Activated CD8-positive, alpha-beta memory T cell treated with anti-CD3 and anti-CD28 coated beads for 24 hours (primary cell): ENCODE data around the gene CTNS.

Experiments
- DNase-seq: peaks from one replicate; pipeline ENCODE4 v3.0.0-alpha.2; 2020

The CTNS gene

DNA sequence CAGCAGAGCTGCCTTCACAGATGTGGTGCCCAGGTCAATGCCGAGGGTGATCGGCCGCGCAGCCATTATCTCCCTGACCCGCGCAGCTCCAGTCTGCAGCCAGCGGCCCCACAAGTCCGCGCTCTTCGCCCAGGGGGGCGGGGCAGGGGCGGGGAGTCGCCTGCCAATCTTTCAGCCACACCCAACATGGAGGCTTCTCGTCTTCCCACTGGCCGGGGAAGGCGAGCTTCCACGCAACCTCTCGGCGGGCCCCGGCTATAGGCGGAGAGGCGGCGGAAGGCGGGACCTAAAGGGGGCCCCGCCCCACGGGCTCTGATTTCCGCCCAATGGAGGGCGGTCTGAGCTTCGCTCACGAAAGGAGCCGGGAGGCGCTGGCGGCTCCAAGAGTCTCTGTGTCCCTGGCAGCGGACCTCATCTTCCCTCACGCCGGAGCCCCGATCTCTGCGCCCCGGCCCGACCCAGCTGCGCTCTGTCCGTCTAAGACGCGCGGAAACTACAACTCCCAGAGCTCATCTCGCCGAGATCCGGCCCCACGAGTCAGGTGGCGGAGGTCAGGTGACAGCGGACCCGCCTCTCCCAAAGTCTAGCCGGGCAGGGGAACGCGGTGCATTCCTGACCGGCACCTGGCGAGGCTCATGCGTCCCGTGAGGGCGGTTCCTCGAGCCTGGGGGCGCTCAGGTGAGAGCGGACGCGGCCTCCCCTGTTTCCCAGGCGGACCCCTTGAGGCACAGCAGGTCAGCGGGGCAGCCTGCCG lies at the start of gene CTNS, which contains the start of gene SHPK:
CTNS (plus strand) TSS at position 607 of the 754 bp plus-strand sequence. CDS start 3,447 bp downstream, outside the sequence.
SHPK (minus strand) TSS at position 97 of the 754 bp plus-strand sequence; CDS start at position 66, 31 bp downstream.
- DNase-seq: peak; percentile 97

- DNase-seq: no peak
Observed at GRCh38 chr17:3589784-3590183, 46.8 kb upstream of the CTNS start.

DNA sequence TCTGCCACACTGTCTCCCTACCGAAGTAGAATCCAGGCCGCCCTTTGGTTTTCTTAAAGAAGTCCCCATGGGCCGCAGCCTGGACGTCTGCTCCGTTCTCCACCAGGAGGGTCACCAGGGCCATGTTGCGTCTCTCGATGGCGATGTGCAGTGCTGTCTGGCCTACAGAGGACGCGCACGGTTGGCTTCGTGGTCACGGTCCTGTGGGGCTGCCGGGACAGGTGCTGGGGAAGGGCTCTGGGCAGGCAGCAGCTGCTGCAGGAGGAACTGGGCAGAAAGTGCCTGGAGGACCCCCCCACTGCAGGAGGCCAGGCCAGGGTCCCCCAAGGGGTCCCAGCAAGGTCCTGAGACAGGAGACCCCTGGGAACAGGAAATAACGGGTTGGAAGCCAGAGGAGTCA lies 46.3 kb upstream of the CTNS start:
- DNase-seq: no peak

DNA sequence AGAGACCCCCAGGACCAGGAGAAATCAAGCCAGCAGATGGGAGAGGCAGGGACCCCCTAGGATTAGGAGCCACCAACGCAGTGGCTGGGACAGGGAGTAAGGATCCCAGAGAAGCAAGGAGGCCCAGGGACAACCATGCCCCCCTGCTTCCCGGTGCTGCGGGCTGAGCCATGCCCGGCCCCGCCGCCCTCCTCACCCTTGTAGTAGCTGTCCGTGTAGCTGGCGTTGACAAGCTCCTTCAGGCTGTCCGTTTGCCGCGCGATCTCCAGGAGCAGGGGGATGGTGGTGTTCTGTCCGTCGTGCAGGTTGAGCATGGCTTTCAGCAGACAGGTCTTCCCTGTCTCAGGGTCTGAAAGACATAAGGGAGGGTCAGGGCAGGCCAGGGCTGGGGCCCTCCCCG lies 45.8 kb upstream of the CTNS start:
- no peak for DNase-seq

GRCh38 chr17:3592216-3592860 lies 44.2 kb upstream of the CTNS start:
- DNase-seq: no peak

DNA sequence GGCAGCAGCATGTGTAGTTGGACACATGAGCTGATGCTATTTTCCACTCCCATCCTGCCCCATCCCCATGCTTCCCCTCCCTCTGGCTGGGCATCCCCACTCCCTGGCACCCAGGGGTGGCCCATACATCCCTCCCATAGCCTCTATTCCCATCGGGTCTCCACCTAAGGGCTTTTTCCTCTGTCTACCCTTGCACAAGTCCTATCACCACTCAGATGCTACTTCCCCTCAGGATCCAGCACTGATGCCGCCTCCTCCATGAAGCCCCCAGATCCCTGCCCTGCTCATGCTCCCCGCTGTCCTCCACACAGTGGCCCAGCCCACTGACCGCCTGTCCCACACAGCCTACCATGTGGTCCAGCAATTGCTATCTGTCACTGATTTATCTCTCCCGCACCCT lies 43.2 kb upstream of the CTNS start:
- no peak for DNase-seq

DNA sequence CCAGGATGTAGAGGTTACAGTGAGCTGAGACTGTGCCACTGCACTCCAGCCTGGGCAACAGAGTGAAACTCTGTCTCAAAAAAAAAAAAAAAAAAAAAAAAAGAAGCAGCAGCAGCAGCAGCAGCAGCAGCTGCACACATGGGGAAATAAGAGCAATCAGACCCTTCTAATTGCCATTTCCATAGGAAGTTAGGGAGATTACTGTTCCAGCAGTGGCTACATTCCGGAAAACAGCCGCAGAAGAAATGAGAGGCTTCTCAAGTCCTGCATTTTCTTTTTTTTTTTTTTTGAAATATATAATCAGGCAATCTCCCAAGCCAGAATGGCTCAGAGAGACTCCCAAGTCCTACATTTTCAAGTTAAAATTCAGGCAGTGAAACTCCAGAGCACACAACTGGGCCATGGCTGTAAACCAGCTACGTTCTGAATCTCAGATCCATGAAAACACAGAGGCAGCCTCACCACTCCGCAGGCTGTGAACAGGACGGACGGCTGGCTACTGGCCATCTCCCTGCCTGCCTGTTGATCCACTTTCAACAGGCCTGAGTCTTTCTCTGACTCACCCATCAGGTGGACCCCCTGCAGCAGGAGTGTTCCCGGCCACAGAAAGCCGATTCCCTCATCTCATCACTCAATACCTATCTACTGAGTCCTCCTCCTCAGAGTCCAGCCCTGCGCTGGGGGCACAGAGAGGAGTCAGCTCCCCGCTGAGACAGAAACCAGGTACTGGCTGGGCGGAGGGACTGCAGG lies 42.3 kb upstream of the CTNS start:
- no peak for DNase-seq

DNA sequence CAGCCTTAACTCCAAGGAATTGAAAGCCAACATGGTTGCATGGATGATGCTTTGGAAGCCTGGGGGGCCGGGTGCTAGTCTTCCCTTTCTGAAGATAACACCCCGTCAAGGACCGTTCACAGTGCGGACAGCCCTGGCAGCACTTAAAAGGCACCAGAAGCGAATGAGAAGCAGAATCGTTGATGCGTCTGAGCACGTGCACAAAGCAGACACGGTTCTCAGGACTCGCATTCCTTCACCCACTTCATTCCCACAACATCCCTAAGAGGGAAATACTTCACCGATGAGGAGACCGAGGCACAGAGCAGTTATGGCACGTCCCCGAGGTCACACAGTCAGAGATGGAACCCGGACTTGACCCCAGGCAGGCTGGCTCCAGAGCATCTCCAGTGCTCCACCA lies 41.6 kb upstream of the CTNS start:
- no peak for DNase-seq

DNA sequence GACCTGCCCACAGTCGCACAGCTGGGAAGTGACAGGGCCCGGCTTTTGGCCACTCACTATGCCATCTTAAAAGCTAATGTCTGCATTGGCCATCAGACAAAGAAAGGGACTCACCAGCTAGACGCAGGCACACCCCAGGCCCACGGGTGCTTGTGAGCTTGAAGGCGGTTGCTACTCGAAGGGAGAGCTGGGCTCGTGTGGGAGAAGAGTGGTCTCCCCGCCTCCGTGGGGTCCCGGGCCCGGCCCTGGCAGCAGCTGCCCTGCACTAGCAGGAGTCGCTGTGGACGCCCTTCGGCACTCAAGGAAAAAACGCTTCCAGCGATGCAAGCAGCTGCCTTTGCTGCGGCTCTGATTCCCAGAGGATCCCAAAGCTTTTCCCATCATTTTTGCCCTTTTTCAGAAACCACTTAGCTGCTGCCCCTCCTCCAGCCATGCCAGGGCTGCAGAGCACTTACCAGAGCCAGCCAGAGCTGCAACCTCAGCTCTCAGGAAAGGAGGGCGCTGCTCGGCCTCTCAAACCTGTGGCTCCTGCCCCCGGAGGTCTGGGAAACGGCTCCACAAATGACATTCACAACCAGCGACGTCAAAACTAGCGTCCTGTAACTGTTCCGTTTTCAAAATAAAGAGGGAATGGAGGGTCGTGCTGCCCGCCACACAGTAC lies 39.6 kb upstream of the CTNS start:
- no peak for DNase-seq

DNA sequence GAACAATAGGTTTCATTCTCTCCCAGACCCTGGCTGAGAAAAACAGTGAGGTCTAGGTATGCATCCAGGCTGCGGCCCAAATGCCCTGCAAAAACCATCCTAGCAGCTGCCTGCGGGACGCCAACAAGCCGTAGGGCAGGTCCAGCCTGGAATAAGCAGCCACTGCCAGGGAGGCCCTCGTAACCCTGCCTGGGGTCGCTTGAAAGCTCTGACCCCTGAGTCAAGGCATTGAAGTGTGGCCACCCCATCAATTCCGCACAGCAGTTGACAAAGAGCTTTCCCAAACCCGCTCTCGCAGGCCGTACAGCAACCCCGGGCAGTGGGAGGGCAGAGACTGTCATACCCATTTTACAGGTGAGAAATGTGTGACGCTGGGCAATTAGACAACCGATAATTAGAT lies 38.5 kb upstream of the CTNS start:
- DNase-seq: no peak

- DNase-seq: no peak
Observed at GRCh38 chr17:3600529-3601205, 35.9 kb upstream of the CTNS start.

- no peak for DNase-seq
Observed at GRCh38 chr17:3602499-3602898, 34.1 kb upstream of the CTNS start.

DNA sequence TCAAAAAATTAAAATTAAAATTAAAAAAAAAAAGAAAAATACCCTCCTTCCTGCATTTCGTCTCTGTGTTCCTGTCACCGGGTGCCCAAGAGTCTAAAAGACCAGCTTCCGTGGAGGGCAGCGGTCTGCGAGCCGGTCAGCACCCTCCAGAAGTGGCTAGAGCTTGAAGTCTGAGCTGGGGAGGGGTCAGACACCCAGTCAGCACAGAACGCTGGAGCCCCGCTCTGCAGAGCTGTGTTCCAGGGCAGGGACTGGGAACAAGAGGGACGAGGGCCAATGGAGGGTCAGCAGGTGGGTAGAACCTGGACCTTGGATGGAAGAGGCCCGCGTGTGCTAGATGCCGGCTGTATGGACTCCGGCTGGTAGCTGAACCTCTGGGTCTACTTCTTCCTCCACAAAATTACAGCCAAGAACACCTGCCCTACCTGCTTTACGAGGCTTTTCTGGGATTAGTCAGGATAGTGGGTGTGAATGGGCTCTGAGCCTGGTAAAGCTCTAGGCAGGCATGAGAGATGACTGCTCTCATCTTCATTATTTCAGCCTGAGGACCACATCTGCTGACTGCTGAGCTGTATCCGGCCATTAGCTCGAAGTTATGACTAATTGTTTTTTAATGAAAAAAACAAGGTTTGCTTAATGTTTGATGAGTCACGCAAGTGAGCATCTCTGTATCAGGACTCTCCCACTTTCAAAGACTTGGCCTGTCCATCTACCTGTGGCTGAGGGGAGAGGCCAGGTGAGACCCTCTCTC lies 33.3 kb upstream of the CTNS start:
- no peak for DNase-seq

DNA sequence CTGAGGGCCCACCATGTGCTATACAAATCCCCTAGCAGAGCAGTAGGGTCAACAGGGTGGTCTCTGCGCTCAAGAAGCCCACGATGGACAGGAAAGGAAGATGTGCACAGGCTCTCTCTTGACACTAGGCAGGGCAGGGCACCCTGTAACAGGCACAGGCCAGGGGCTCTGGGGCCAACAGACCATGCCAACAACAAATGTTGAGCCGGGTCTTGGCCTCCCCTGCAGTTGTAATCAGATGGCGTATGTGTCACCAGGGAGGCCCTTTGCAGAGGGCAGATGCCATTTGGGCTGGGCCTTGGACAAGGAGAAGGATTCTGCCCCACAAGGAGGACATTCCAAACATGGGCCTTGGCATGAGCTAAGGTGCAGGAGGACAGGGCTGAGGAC lies 32.7 kb upstream of the CTNS start:
- DNase-seq: no peak

- DNase-seq: no peak
Observed at GRCh38 chr17:3609689-3610088, 26.9 kb upstream of the CTNS start.

GRCh38 chr17:3610523-3610922 lies 26.0 kb upstream of the CTNS start:
- no peak for DNase-seq

GRCh38 chr17:3613124-3613523 lies 23.4 kb upstream of the CTNS start:
- DNase-seq: no peak

GRCh38 chr17:3615160-3615870 lies 21.2 kb upstream of the CTNS start:
- DNase-seq: no peak

DNA sequence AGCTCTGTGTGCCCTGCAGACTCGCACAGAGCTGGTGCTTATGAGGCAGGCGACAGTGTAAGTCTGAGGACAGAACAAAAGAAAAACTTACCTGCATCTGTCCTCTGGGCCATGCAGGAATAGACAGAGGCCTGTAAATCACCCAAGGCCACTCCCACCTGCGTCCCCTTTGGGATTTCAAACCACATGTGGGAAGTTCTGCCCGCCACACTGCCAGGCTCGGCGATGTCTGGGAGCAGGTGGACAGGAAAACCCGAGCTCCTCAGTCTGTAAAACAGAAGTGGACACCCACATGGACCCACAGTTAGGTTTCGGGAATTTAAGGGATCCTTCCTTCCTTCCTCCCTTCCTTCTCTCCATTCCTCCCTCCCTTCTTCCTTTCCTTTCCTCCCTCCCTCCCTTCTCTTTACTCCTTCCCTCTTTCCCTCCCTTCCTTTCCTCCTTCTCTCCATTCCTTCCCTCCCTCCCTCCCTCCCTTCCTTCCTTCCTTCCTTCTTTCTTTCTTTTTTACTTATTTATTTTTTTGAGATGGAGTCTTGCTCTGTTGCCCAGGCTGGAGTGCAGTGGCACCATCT lies 15.3 kb upstream of the CTNS start:
- no peak for DNase-seq

GRCh38 chr17:3622977-3623594 lies 13.5 kb upstream of the CTNS start:
- no peak for DNase-seq
